DND-41 (cell line): ENCODE results near the gene CDKN2D.

Experiments
- ATAC-seq: fragments of 200-7000 bp; cut with Tn5 transposase; 3 replicates; pipeline ENCODE4 v1.9.1; 2021; ENCODE audit warnings: low read depth; ENCODE audit not compliant: insufficient read depth
- DNase-seq: peaks from one replicate; pipeline ENCODE4 v3.0.0-alpha.2; 2020
- H2AFZ ChIP-seq: 2 replicates; pipeline ENCODE4 v1.6.0; 2012; ENCODE audit warnings: low read depth, low read length
- H3K27ac ChIP-seq: 2 replicates; pipeline ENCODE4 v1.5.1; 2012; ENCODE audit warnings: low read length, inconsistent platforms
- H3K27me3 ChIP-seq: fragments of 200-600 bp; sonication (generic); 2 replicates; pipeline ENCODE4 v1.6.0; 2012; ENCODE audit warnings: low read length, mild to moderate bottlenecking, inconsistent platforms; ENCODE audit not compliant: insufficient read depth, poor library complexity
- H3K36me3 ChIP-seq: 2 replicates; pipeline ENCODE4 v1.5.1; 2012; ENCODE audit warnings: low read length, inconsistent platforms; ENCODE audit not compliant: insufficient read depth
- H3K4me1 ChIP-seq: 2 replicates; pipeline ENCODE4 v1.5.1; 2012; ENCODE audit warnings: mild to moderate bottlenecking, low read length; ENCODE audit not compliant: insufficient read depth
- H3K4me2 ChIP-seq: 2 replicates; pipeline ENCODE4 v1.6.0; 2012; ENCODE audit warnings: mild to moderate bottlenecking, moderate library complexity, low read length, inconsistent platforms; ENCODE audit not compliant: insufficient read depth
- H3K4me3 ChIP-seq, 2 experiments: fragments of 200-600 bp in 1 of 2; shearing (Covaris generic) in 1 of 2; 2 replicates each; pipeline ENCODE4 v1.5.1; 2012 to 2016; ENCODE audit warnings: inconsistent platforms in 2 of 2, low read length in 2 of 2, mild to moderate bottlenecking in 2 of 2, low read depth in 1 of 2, moderate library complexity in 1 of 2
- H3K79me2 ChIP-seq: 2 replicates; pipeline ENCODE4 v1.6.0; 2012; ENCODE audit warnings: low read length, inconsistent platforms; ENCODE audit not compliant: insufficient read depth
- H3K9ac ChIP-seq: 2 replicates; pipeline ENCODE4 v1.6.0; 2012; ENCODE audit warnings: low read depth, mild to moderate bottlenecking, inconsistent platforms, low read length, moderate library complexity
- H3K9me3 ChIP-seq: 2 replicates; pipeline ENCODE4 v1.5.1; 2012; ENCODE audit warnings: low read length, moderate library complexity, mild to moderate bottlenecking, inconsistent platforms; ENCODE audit not compliant: insufficient read depth, severe bottlenecking
- H4K20me1 ChIP-seq: 2 replicates; pipeline ENCODE4 v1.6.0; 2012; ENCODE audit warnings: low read length; ENCODE audit not compliant: insufficient read depth
- EZH2 ChIP-seq: IDR thresholded peaks from 3 replicates; pipeline ENCODE4 v1.6.1; 2012; ENCODE audit warnings: borderline replicate concordance, low read depth, mild to moderate bottlenecking, moderate library complexity, low read length, inconsistent platforms; ENCODE audit not compliant: severe bottlenecking
- TF ChIP-seq, protein P1 (sequence below): IDR thresholded peaks from 2 replicates; pipeline ENCODE4 v1.5.1; 2012; ENCODE audit warnings: borderline replicate concordance, low read length, moderate library complexity, mild to moderate bottlenecking; ENCODE audit not compliant: poor library complexity, severe bottlenecking; ENCODE audit errors: extremely low read depth

CDKN2D gene

DNA sequence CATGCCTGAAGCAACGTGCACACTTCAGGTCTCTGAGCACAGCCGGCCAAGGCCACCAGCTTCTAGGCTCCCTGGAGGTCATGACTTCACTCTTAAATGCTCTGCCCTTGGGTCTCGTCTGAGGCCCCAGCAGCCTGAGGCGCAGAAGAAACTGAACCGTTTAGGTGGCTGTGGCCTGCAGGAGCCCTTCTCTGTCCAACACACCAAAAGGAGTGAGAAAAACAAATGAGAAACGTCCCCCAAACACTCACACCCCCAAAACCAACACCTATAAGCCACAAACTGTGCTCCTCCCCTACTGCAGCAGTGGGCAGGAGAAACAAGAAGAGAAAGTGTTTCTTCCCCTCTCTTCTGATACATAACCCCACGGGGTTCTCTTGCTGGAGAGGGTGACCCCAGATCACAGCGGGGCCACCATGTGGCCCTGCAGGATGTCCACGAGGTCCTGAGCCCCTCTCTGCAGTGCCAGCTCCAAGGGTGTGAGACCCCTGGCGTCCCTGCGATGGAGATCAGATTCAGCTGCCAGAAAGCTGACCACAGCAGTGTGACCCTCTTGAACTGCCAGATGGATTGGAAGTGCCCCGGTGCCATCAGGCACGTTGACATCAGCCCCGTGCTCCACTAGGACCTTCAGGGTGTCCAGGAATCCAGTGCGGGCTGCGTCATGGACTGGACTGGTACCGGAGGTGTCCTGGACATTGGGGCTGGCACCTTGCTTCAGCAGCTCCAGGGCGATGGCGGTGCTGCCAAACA, 1.9 kb downstream of the CDKN2D start:
- H3K4me3 ChIP-seq: peak overlapping the region in 1 of 2 experiments; percentile 83; a peak in 2 of 4 replicates
- no peak overlapping the region for H2AFZ ChIP-seq
- H3K79me2 ChIP-seq: peaks cover 52% of the 10 kb centered on the region
- H3K36me3 ChIP-seq: peaks cover 29% of the 10 kb centered on the region
- H4K20me1 ChIP-seq: peaks cover 32% of the 10 kb centered on the region
- ATAC-seq (no peak), DNase-seq (peak; percentile 59)
- H3K27me3 ChIP-seq: no peaks in the 10 kb centered on the region
- peak overlapping the region; percentile 90 for H3K4me2 ChIP-seq
- TF ChIP-seq, protein P1, sequence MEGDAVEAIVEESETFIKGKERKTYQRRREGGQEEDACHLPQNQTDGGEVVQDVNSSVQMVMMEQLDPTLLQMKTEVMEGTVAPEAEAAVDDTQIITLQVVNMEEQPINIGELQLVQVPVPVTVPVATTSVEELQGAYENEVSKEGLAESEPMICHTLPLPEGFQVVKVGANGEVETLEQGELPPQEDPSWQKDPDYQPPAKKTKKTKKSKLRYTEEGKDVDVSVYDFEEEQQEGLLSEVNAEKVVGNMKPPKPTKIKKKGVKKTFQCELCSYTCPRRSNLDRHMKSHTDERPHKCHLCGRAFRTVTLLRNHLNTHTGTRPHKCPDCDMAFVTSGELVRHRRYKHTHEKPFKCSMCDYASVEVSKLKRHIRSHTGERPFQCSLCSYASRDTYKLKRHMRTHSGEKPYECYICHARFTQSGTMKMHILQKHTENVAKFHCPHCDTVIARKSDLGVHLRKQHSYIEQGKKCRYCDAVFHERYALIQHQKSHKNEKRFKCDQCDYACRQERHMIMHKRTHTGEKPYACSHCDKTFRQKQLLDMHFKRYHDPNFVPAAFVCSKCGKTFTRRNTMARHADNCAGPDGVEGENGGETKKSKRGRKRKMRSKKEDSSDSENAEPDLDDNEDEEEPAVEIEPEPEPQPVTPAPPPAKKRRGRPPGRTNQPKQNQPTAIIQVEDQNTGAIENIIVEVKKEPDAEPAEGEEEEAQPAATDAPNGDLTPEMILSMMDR: no peak
- no peak for TF ChIP-seq EZH2
- H3K27ac ChIP-seq: peak overlapping the region; percentile 79
- peaks cover 56% of the 10 kb centered on the region for H3K4me1 ChIP-seq
- peak overlapping the region; percentile 89 for H3K9ac ChIP-seq
- no peaks in the 10 kb centered on the region for H3K9me3 ChIP-seq

DNA sequence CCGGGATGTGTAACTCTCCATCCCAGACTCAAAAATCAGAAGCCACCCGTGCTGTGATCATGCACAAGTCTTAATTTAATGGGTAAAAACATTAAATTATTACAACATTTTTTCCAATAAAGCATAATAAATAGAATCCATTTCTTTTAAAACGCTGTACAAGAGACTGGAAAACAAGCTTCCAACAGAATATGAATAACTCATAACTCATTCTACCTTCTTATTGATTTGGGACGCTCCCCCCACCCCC, 2.4 kb downstream of the CDKN2D start:
- Histone ChIP-seq H3K4me3 (peak overlapping the region in 1 of 2 experiments; percentile 83; a peak in 2 of 4 replicates), H2AFZ (no peak overlapping the region), H3K27ac (peak overlapping the region; percentile 79), H3K4me1 (peaks cover 56% of the 10 kb centered on the region), H3K27me3 (no peaks in the 10 kb centered on the region), H3K9ac (peak overlapping the region; percentile 89), H3K9me3 (no peaks in the 10 kb centered on the region), H3K36me3 (peaks cover 34% of the 10 kb centered on the region), H4K20me1 (peaks cover 32% of the 10 kb centered on the region), H3K79me2 (peaks cover 52% of the 10 kb centered on the region), H3K4me2 (peak overlapping the region; percentile 90)
- TF ChIP-seq, protein P1: no peak
- no peak for TF ChIP-seq EZH2
- DNase-seq (no peak), ATAC-seq (no peak)

DNA sequence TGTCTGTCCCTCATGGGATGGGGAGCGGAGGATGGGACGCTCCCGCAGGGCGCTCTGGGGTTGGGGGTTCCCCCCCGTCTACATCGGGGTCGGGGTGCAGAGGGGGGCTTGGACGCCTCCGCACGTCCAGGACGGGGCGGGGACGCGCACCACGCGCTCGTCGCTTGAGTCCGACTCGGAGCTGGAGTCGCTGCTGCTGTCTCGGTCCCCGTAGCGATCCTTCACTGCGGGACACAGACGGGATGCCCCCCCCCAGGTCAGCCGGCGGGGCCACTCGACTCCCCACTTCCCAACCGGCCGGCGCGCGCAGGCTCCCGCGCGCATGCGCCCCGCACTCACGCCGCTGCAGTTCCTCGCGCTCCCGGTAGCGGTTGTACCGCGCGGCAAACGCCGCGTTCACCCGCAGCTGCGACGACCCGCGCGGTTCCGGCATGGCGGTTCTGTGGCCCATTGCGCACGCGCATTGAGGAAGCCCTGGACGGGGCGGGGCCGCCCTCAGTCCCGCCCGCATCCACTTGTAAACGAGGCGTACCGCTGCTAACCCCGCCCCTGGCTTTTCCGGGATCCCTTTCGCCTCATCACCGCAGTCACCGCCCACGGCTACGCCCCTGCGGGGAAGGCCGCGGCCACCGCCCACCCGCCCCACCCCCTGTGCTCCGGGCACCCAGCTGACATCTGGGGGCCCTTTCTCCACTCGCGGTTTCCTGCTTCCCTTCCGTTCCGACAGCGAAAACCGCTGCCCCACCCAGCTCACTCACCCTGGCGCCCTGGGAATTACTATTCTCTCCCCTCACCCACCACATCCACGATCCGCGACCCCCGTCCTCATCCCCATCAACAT, 3.0 kb downstream of the CDKN2D start, which contains the start of gene KRI1:
Gene KRI1, minus strand, starts transcription at position 444 of the 841 bp plus-strand sequence. Its CDS starts 11 bp downstream, at position 433.
- peaks cover 56% of the 10 kb centered on the region for H3K4me1 ChIP-seq
- H3K4me2 ChIP-seq: peak within 1 kb of the TSS; percentile 90
- H3K9ac ChIP-seq: peak within 1 kb of the TSS; percentile 98
- H3K79me2 ChIP-seq: peaks cover 56% of the 10 kb centered on the region
- ATAC-seq (peak; percentile 54), DNase-seq (peak; percentile 100)
- TF ChIP-seq EZH2: no peak
- TF ChIP-seq, protein P1: peak; percentile 45
- no peaks in the 10 kb centered on the region for H3K9me3 ChIP-seq
- peak within 1 kb of the TSS; percentile 91 for H3K27ac ChIP-seq
- no peaks in the 10 kb centered on the region for H3K27me3 ChIP-seq
- H2AFZ ChIP-seq: peak within 1 kb of the TSS; percentile 77
- H3K4me3 ChIP-seq: peak within 1 kb of the TSS; percentile 74 to 88
- peaks cover 32% of the 10 kb centered on the region for H4K20me1 ChIP-seq
- peaks cover 39% of the 10 kb centered on the region for H3K36me3 ChIP-seq
